AG04450 (cell line): Measurements from ENCODE around the gene TM9SF1. TPM values are rescaled to one million over a fixed set of nuclear protein-coding genes. Genes with fewer than 3 reads are reported as not detected.

Experiments
- CTCF ChIA-PET: fragments of 300-600, 350-600 bp; formaldehyde crosslinking; extraction: SDS; loops from one replicate; lab custom pipeline; 2022; ENCODE audit warnings: antibody characterized with exemption, inconsistent platforms; lab: Charles Lee
- POLR2A ChIA-PET: fragments of 350-600 bp; formaldehyde crosslinking; extraction: SDS; loops from one replicate; lab custom pipeline; 2021; ENCODE audit warnings: antibody characterized with exemption, inconsistent platforms; lab: Yijun Ruan, JAX
- DNase-seq: peaks from one replicate; pipeline ENCODE4 v3.0.0-alpha.2; 2011; ENCODE audit warnings: low read depth, low spot score
- H3K27ac ChIP-seq: one replicate; pipeline ENCODE4 v1.5.1; 2012; ENCODE audit warnings: low read depth, low read length, control low read depth
- H3K27me3 ChIP-seq: one replicate; pipeline ENCODE4 v1.6.0; 2012; ENCODE audit warnings: low read length; ENCODE audit not compliant: control insufficient read depth, insufficient read depth
- H3K4me3 ChIP-seq: 2 replicates; pipeline ENCODE4 v1.5.1; 2011; ENCODE audit warnings: mild to moderate bottlenecking, low read depth, low read length, control low read depth
- H3K9me3 ChIP-seq: 2 replicates; pipeline ENCODE4 v1.5.1; 2012; ENCODE audit warnings: low read length; ENCODE audit not compliant: control insufficient read depth, insufficient read depth
- polyA plus RNA-seq: library from polyadenylated mRNA; depleted of rRNA; stranded (reverse); fragments of >200 nt; gene quantifications from 2 replicates; pipeline ENCODE4 v1.2.3, GENCODE V29; 2011
- TF ChIP-seq, protein P1 (sequence below): IDR thresholded peaks from 2 replicates; pipeline ENCODE4 v1.5.1; 2011; ENCODE audit warnings: low read depth, low read length, control low read depth, inconsistent platforms

Gene TM9SF1
- polyA plus RNA-seq, 1 experiment: 44.9 TPM

DNA sequence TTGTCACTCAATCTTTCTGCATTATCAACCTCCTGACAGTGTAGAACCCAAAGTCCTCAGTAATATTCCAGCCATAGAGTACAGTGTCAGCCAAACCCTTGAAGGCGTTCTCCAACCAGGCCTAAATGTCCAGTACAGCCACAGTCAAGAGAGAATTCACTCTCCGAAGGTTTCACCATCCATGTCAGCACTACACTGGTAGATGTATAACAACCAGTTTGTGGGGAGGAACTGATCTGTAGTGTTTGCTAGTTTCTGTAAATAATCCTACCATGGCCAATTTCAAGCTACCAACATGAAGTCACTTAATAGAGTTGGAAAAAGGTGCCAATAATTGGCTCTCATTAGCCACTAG is 21.1 kb upstream of the TM9SF1 start:
- Histone ChIP-seq H3K9me3 (no peaks in the 10 kb centered on the region; the same call in 1 of the 2 replicates), H3K4me3 (peak overlapping the region; percentile 79), H3K27me3 (no peaks in the 10 kb centered on the region), H3K27ac (peak overlapping the region; percentile 84)
- CTCF ChIA-PET: interaction anchor here (0.9 to 1.8 kb wide), 3 partner anchors 11 to 81 kb away, joined by 3 to 15 read pairs (median 3); no protein-coding TSS in a partner anchor
- TF ChIP-seq, protein P1, sequence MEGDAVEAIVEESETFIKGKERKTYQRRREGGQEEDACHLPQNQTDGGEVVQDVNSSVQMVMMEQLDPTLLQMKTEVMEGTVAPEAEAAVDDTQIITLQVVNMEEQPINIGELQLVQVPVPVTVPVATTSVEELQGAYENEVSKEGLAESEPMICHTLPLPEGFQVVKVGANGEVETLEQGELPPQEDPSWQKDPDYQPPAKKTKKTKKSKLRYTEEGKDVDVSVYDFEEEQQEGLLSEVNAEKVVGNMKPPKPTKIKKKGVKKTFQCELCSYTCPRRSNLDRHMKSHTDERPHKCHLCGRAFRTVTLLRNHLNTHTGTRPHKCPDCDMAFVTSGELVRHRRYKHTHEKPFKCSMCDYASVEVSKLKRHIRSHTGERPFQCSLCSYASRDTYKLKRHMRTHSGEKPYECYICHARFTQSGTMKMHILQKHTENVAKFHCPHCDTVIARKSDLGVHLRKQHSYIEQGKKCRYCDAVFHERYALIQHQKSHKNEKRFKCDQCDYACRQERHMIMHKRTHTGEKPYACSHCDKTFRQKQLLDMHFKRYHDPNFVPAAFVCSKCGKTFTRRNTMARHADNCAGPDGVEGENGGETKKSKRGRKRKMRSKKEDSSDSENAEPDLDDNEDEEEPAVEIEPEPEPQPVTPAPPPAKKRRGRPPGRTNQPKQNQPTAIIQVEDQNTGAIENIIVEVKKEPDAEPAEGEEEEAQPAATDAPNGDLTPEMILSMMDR: no peak
- POLR2A ChIA-PET: interaction anchor here (0.8 to 1.6 kb wide), 7 partner anchors 15 to 84 kb away, joined by 3 to 9 read pairs (median 4); partner anchors contain the start of genes RABGGTA and TINF2
- no peak for DNase-seq

- POLR2A ChIA-PET: interaction anchor here (0.8 to 1.6 kb wide), 7 partner anchors 15 to 85 kb away, joined by 3 to 9 read pairs (median 4); partner anchors contain the start of genes RABGGTA and TINF2
- CTCF ChIA-PET: interaction anchor here (0.7 to 1.8 kb wide), 5 partner anchors 12 to 156 kb away, joined by 3 to 15 read pairs (median 5); no protein-coding TSS in a partner anchor
- Histone ChIP-seq H3K27ac (peak within 1 kb of the TSS; percentile 84), H3K27me3 (no peaks in the 10 kb centered on the region), H3K4me3 (peak within 1 kb of the TSS; percentile 79), H3K9me3 (no peaks in the 10 kb centered on the region; the same call in 1 of the 2 replicates)
- DNase-seq: peak; percentile 43
- TF ChIP-seq, protein P1: peak; percentile 41
Observed at GRCh38 chr14:24215495-24216344, 20.5 kb upstream of the TM9SF1 start, which contains the start of gene MDP1. MDP1 (minus strand) TSS chr14:24216066; CDS start chr14:24215955, 111 bp downstream.

DNA sequence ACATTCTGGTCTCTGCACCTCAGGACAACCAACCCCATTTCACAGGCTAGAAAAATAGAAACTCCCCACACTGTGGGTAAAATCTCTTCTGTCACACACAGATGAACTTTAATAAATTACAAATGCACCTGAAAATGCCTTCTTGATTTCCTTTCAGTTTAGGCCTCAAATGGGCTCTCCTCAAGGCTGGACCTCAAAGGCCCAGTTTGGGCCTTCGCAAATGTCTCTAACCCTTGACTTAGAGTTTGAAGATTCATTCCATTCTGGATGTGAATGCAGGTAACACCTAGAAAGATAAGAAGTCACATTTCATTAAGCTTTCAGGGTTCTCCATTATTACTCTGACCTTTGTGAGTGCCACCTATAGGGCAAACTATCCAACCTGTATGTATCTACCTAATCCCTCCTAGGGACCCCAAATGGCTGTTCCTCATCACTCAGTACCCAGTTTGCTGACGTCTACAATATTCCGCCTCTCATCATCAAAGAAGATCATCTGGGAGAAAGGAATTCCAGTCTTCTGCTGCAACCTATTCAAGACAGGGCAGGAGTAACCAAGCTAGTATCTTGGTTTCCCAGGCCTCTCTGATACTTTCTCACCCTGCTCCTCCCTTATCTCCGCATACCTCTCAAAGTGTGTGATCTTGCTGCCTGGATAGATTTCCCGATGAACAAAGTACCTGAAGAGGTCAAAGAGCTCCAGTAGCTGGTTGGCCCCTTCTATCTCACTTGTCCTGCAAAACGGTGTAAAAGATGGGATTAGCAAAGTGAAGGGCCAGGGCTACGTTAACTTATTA is 18.8 kb upstream of the TM9SF1 start:
- ChIA-PET POLR2A (interaction anchor here (0.5 to 2.1 kb wide), 14 partner anchors 11 to 100 kb away, joined by 3 to 12 read pairs (median 6); partner anchors contain the start of genes DCAF11, IPO4, IRF9 and NRL), CTCF (interaction anchor here (0.6 to 2.3 kb wide), 9 partner anchors 8 to 1145 kb away, joined by 3 to 9 read pairs (median 6); partner anchors contain the start of genes CIDEB and IRF9)
- H3K27me3 ChIP-seq: no peaks in the 10 kb centered on the region
- peak overlapping the region; percentile 83 for H3K4me3 ChIP-seq
- no peak for DNase-seq
- H3K27ac ChIP-seq: peak overlapping the region; percentile 98
- H3K9me3 ChIP-seq: no peaks in the 10 kb centered on the region; the same call in 1 of the 2 replicates
- TF ChIP-seq, protein P1: no peak

- ChIA-PET POLR2A (interaction anchor here (0.5 to 2.1 kb wide), 16 partner anchors 11 to 99 kb away, joined by 3 to 12 read pairs (median 6); partner anchors contain the start of genes DCAF11, IPO4, IRF9 and NRL), CTCF (interaction anchor here (0.6 to 2.3 kb wide), 8 partner anchors 8 to 1144 kb away, joined by 3 to 9 read pairs (median 5); partner anchors contain the start of genes CIDEB and IRF9)
- Histone ChIP-seq H3K4me3 (peak within 1 kb of the TSS; percentile 83), H3K9me3 (no peaks in the 10 kb centered on the region; the same call in 1 of the 2 replicates), H3K27ac (peak within 1 kb of the TSS; percentile 98), H3K27me3 (no peaks in the 10 kb centered on the region)
- DNase-seq: peak; percentile 95
- TF ChIP-seq, protein P1: peak; percentile 33
Observed at GRCh38 chr14:24212924-24213865, 18.0 kb upstream of the TM9SF1 start, which contains the start of gene CHMP4A. CHMP4A (minus strand) TSS chr14:24213488; CDS start chr14:24213439, 49 bp downstream.
